ENCODE measurements around the gene YWHAQ.

The YWHAQ gene

DNA sequence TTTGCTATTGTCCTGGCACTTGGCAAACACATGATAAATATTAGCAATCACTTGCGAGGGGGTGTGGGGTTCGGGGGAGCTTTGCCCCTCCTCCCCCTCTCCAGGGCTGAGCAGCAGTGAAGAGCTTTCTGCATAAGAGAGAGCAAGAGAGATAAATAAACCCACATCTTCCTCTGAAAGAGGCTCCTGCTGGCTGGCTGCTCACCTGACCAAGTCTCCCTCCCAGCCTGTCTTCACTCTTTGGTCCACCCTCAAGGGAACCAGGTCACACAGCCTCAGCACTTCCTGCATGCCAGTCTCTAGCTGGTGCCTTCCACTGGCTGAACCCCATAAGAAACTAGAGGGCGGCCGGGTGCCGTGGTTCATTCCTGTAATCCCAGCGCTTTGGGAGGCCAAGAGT, 18.5 kb upstream of the YWHAQ start:
- no peak for DNase-seq (ENCODE audit: low spot score)
- TF ChIP-seq, protein P1, sequence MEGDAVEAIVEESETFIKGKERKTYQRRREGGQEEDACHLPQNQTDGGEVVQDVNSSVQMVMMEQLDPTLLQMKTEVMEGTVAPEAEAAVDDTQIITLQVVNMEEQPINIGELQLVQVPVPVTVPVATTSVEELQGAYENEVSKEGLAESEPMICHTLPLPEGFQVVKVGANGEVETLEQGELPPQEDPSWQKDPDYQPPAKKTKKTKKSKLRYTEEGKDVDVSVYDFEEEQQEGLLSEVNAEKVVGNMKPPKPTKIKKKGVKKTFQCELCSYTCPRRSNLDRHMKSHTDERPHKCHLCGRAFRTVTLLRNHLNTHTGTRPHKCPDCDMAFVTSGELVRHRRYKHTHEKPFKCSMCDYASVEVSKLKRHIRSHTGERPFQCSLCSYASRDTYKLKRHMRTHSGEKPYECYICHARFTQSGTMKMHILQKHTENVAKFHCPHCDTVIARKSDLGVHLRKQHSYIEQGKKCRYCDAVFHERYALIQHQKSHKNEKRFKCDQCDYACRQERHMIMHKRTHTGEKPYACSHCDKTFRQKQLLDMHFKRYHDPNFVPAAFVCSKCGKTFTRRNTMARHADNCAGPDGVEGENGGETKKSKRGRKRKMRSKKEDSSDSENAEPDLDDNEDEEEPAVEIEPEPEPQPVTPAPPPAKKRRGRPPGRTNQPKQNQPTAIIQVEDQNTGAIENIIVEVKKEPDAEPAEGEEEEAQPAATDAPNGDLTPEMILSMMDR (IDR thresholded peaks at IDR 0.05; ENCODE audit: extremely low read depth, missing control alignments) = no peak

DNA sequence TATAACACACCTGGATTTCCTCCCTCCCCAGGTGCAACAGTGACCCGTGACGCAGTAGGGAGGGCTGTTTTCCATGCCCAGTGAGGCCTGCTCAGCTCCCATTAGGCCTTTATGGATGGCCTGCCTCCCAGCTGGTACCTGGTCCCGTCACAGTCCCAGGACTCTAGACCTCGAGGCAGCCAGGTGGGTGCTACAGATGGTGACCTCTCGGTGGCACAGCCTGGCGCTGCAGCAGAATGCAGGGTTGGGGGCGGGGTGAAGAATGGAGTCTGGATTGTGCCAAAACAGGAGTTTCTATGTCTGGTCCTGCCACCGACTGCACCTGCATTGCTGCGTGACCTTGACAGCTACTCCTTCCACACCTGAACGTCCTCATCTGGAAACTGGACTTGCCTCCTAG, 18.0 kb upstream of the YWHAQ start:
- DNase-seq (ENCODE audit: low spot score) = no peak
- TF ChIP-seq, protein P1 (IDR thresholded peaks at IDR 0.05; ENCODE audit: extremely low read depth, missing control alignments) = no peak

DNA sequence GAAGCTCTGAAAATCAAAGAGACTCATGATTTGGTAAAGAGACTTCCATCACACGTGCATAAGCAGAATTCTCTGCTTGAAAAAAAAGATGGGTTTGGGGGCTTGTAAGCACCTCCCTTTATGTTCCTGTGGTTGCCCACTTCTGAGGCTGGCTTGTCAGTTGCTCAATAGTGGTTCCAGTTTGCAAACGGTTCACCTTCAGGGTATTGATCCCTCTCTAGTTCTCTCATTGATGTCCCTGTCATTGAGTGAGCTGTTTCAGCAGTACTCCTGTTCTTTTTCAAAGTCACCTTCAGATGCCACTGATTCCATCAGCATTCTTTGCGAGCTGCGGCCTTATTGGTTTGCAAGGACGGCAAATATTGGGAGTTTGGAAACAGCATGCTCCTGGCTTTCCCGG, 17.1 kb upstream of the YWHAQ start:
- TF ChIP-seq, protein P1 (IDR thresholded peaks at IDR 0.05; ENCODE audit: extremely low read depth, missing control alignments) = no peak
- DNase-seq (ENCODE audit: low spot score) = no peak

DNA sequence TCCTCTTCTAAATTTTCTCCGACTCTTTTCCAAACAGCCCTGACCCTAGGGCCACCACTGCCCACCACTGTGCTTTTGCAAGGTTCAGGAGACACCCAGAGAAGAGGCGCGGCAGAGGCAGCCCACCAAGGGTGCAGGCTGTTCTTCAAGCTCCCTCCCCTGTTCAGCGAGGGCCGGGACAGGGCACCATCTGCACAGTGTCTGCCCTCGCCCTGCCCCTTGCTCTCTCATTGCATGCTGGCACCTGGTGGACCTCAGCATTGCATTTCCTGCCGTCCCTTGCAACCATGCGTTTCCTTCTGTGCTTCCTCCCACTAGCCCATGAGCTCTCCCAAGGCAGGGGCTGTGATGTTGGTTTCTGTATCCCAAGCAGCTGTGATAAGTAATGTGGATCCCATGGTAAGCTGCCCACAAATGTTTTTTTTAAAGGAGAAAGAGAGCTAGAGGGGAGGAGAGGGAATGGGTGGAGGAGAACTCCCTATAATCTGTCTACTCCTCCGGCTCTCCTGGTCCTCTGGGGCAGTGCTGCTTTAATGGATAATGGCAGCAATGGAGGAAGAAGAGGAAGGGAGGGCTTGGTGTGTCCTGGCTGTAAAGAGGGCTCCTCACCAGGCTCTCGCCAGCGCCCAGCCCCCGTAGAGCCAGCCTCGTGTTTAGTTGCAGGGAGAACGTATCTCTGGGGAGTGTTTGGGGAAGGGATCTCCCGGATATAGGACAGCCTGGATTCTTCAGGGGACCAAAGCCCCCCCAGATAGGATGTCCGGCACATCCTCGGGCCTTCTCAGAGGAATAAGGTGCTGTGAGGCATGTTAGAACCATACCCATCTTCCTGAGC, 15.6 kb upstream of the YWHAQ start:
- DNase-seq (ENCODE audit: low spot score) = no peak
- TF ChIP-seq, protein P1 (IDR thresholded peaks at IDR 0.05; ENCODE audit: extremely low read depth, missing control alignments) = no peak

DNA sequence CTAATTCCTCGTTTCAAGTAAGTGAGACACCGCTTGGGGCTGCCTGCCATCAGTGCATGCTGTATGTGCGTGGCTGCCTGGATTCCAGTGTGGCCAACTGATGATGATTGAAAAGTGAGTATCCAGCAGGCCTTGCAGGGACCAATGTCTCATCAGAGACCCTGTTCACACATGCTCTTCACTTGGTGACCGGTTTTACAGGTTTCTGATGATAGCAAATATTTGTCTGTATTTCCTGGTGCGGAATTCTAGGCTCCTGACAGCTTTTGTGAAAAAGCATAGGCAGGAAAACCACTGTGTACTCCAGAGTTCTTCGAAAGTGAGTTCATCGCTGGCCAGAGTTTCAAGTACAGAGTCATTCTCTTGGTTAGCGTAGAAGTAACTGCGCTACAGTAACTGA, 13.8 kb upstream of the YWHAQ start:
- DNase-seq (ENCODE audit: low spot score) = no peak

DNA sequence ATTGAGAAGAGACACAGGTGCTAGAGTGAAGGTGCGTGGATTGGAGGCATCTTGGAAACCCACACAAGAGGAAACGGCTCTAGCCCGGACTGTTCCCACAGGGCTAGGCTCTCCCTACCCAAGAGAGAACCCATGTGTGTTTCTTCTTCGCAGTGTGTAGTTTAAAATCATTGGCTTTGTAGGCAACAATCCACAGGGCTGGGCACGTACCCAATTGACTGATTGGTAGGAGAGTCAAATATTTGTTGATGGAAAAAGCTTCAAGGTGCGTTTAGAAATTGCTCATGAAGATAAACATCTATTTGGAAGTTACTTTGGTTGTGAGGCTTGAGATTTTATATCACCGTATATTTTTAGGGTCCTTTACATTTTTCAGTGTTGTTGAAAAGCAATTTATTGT, 13.2 kb upstream of the YWHAQ start:
- TF ChIP-seq, protein P1 (IDR thresholded peaks at IDR 0.05; ENCODE audit: extremely low read depth, missing control alignments) = no peak

More for the DNA sequence above, 13.8 kb upstream of the YWHAQ start:
- TF ChIP-seq, protein P1 (IDR thresholded peaks at IDR 0.05; ENCODE audit: extremely low read depth, missing control alignments) = no peak

DNA sequence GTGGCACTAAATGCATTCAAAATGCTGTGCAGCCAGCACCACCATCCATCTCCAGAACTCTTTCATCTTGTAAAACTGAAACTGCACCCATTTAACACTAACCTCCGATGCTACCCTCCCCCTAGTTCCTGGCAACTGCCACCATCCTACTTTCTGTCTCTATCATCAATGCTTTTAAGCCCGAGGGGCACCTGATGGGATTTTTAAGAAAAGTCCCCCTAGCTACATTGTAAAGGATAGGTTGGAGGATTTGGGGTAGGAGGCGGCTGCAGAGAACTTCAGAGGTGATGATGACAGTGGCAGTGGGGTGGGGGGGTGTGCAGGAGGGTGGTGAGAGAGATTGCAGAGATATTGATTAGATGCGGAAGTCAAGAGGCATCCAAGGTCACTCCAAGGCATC, 10.8 kb upstream of the YWHAQ start:
- no peak for DNase-seq (ENCODE audit: low spot score)
- TF ChIP-seq, protein P1 (IDR thresholded peaks at IDR 0.05; ENCODE audit: extremely low read depth, missing control alignments) = no peak

More for the DNA sequence above, 13.2 kb upstream of the YWHAQ start:
- DNase-seq (ENCODE audit: low spot score) = no peak

Data from GM20000 (cell line).